A673 (cell line): ENCODE data around the gene RFTN1. TPM values are rescaled to one million over a fixed set of nuclear protein-coding genes. Genes with fewer than 3 reads are reported as not detected.

Experiments
- BruUV-seq: library from RNA; stranded (reverse); fragments of 400-500 nt; replicated peaks from 2 replicates; lab custom pipeline; 2021; lab: Mats Ljungman, UMichigan
- CTCF ChIA-PET: fragments of 300-600 bp; sonication (Branson Sonifier 250); formaldehyde crosslinking; loops from one replicate; lab custom pipeline; 2022; ENCODE audit warnings: antibody characterized with exemption; lab: Charles Lee
- POLR2A ChIA-PET: fragments of 300-600 bp; sonication (Branson Sonifier 250); formaldehyde crosslinking; loops from one replicate; lab custom pipeline; 2022; ENCODE audit warnings: antibody characterized with exemption; ENCODE audit not compliant: low non-redundant PET; lab: Charles Lee
- DNase-seq: peaks from one replicate; pipeline ENCODE4 v3.0.0-alpha.2; 2015; ENCODE audit warnings: low spot score
- H3K27ac ChIP-seq: fragments of 200-600 bp; sonication (generic); 2 replicates; pipeline ENCODE4 v1.5.1; 2016; ENCODE audit warnings: mixed run types, low read depth, mild to moderate bottlenecking, mixed read lengths, antibody characterized with exemption, low read length; ENCODE audit not compliant: poor library complexity, severe bottlenecking
- H3K27me3 ChIP-seq: fragments of 200-600 bp; sonication (generic); replicated peaks from 2 replicates; pipeline ENCODE4 v1.6.1; 2017; ENCODE audit warnings: mixed run types, low read depth, mild to moderate bottlenecking, mixed read lengths, antibody characterized with exemption, low read length; ENCODE audit not compliant: insufficient read depth, poor library complexity
- H3K36me3 ChIP-seq: fragments of 200-600 bp; sonication (generic); 2 replicates; pipeline ENCODE4 v1.6.1; 2016; ENCODE audit warnings: mixed run types, mild to moderate bottlenecking, mixed read lengths, antibody characterized with exemption, low read length; ENCODE audit not compliant: insufficient read depth, poor library complexity, severe bottlenecking
- H3K4me1 ChIP-seq: fragments of 200-600 bp; sonication (generic); 2 replicates; pipeline ENCODE4 v1.6.1; 2017; ENCODE audit warnings: mixed run types, mild to moderate bottlenecking, mixed read lengths, antibody characterized with exemption, low read length; ENCODE audit not compliant: insufficient read depth, poor library complexity, severe bottlenecking
- H3K4me3 ChIP-seq: fragments of 200-600 bp; sonication (generic); 2 replicates; pipeline ENCODE4 v1.5.1; 2016; ENCODE audit warnings: low read depth, mixed run types, mild to moderate bottlenecking, mixed read lengths, low read length; ENCODE audit not compliant: poor library complexity, severe bottlenecking
- H3K9me3 ChIP-seq: fragments of 200-600 bp; sonication (generic); 2 replicates; pipeline ENCODE4 v1.6.1; 2016; ENCODE audit warnings: mixed run types, low read depth, mild to moderate bottlenecking, mixed read lengths, antibody characterized with exemption, low read length; ENCODE audit not compliant: poor library complexity, severe bottlenecking
- CTCF ChIP-seq: fragments of 300-800, 200-600 bp; sonication (generic); conservative IDR thresholded peaks from 2 replicates; pipeline ENCODE4 v1.5.1; 2017; ENCODE audit warnings: low read depth, mild to moderate bottlenecking, antibody characterized with exemption, low read length, moderate library complexity, mixed read lengths
- EZH2 ChIP-seq: fragments of 200-600 bp; sonication (generic); IDR thresholded peaks from 2 replicates; pipeline ENCODE4 v1.6.1; 2017; ENCODE audit warnings: borderline replicate concordance, low read depth, mild to moderate bottlenecking, mixed read lengths, antibody characterized with exemption, low read length; ENCODE audit not compliant: poor library complexity, severe bottlenecking
- intact Hi-C: fragments of 100-400 bp; cut with micrococcal nuclease; formaldehyde crosslinking; loops from one replicate; pipeline ENCODE4 v1.10.0; 2022; ENCODE audit not compliant: unreplicated experiment
- total RNA-seq: library from RNA; stranded (reverse); gene quantifications from 2 replicates; pipeline ENCODE4 v1.2.3, GENCODE V29; 2021

The RFTN1 gene
- total RNA-seq, 1 experiment from 2014 or later, result 0.60 TPM

- no TSS peak for BruUV-seq
- Histone ChIP-seq H3K36me3 (no peaks in the 10 kb centered on the region), H3K27me3 (no peaks in the 10 kb centered on the region), H3K4me1 (peaks cover 9% of the 10 kb centered on the region), H3K9me3 (no peaks in the 10 kb centered on the region), H3K27ac (no peak overlapping the region), H3K4me3 (no peak overlapping the region)
- CTCF ChIA-PET, result no interaction called here
- POLR2A ChIA-PET, result no interaction called here
- TF ChIP-seq EZH2 (no peak), CTCF (no peak)
- intact Hi-C loops, result no loop called here
- DNase-seq, result no peak
These were observed 100.2 kb downstream of the RFTN1 start for GRCh38 chr3:16413321-16413720.

DNA sequence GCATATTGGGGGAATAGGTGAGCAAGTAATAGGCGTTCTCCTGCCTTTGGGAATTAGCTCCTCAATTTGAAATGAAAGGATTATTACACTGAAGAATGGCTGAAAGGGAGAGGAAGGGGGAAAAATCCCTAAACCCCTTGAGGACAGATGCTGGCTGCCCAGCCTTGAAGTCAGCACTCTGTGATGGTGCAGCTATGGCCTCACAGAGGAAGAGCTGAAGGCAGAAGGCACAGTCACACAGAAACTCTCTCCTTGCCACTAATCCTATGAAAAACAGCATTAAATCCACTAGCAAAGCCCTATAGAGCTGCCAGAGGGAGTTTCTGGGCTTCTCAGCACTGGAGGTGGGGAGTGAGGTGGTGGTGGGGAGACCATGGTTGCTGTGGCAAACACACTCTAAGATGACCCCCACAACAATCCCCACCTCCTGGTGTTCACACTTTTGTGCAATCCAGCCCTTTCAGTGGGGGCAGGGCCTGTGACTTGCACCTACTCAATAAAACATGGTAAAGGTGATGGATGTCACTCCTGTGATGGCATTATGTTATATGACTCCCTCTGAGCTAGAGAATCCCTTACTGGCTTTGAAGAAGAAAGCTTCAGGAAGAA, 101.2 kb downstream of the RFTN1 start:
- no peak for TF ChIP-seq CTCF
- no peak for TF ChIP-seq EZH2
- DNase-seq, result no peak
- peaks cover 9% of the 10 kb centered on the region for H3K4me1 ChIP-seq
- intact Hi-C loops, result no loop called here
- H3K36me3 ChIP-seq, result no peaks in the 10 kb centered on the region
- POLR2A ChIA-PET, result no interaction called here
- no peaks in the 10 kb centered on the region for H3K9me3 ChIP-seq
- H3K4me3 ChIP-seq, result no peak overlapping the region
- no peak overlapping the region for H3K27ac ChIP-seq
- BruUV-seq, result no TSS peak
- no peaks in the 10 kb centered on the region for H3K27me3 ChIP-seq
- CTCF ChIA-PET, result no interaction called here

- Histone ChIP-seq H3K4me1 (peaks cover 9% of the 10 kb centered on the region), H3K4me3 (no peak overlapping the region), H3K27ac (no peak overlapping the region), H3K9me3 (no peaks in the 10 kb centered on the region), H3K27me3 (no peaks in the 10 kb centered on the region), H3K36me3 (no peaks in the 10 kb centered on the region)
- POLR2A ChIA-PET, result no interaction called here
- TF ChIP-seq EZH2 (no peak), CTCF (no peak)
- no peak for DNase-seq
- intact Hi-C loops, result no loop called here
- CTCF ChIA-PET, result no interaction called here
- no TSS peak for BruUV-seq
These were observed 102.1 kb downstream of the RFTN1 start for GRCh38 chr3:16411441-16411840.
